ENCODE measurements around the gene FRS2.
"Not testable (repeated sequence)": the region's sequence is repeated elsewhere in the genome, so short reads cannot be mapped to it uniquely, and the experiment has no call there.

Gene FRS2

GRCh38 chr12:69470189-69471075 lies at the start of gene FRS2:
FRS2 (plus strand) TSS chr12:69470388; CDS start chr12:69569031, 98,643 bp downstream.
- DNase-seq, result peak; percentile 86 to 90

- no peak for DNase-seq
Observed at GRCh38 chr12:69421548-69421947, 48.6 kb upstream of the FRS2 start.

DNA sequence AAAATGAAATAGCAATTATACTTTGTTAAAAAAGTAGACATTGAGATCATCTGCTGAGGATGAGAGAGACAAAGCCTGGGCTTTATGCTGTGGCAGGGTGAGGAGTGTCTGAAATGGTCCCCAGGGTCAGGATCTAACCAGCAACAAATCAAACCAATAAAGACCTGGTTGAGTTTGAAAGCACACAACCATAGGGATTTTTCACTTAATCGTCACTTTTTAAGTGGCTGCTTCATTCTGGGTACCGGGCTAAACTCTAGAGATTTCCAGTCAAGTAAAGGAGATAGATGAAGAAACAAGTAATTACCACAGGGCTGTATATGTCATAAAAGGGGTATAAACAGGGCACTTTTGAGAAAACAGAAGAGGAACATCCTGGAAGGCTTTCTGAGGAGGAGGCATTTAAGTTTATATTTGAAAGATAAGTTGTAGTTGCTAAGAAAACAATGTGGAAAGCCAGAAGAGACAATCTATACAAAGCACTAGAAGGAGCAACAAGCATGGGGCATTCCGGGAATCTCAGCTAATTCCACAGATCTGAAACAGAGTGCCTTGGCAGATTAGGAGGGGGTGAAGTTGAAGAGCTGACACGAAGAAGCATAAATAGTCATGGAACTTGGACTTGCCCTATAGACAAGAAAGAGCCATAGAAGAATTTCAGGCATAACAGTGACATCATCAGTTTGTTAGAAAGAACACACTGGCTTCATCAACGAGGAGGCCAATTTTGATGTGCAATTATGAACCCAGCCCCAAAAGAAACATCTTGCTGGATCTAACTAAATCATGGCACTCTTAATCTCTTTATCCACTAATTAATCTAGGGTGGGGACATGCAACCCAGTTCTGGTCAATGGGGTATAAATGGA lies 46.9 kb upstream of the FRS2 start:
- no peak for DNase-seq

DNA sequence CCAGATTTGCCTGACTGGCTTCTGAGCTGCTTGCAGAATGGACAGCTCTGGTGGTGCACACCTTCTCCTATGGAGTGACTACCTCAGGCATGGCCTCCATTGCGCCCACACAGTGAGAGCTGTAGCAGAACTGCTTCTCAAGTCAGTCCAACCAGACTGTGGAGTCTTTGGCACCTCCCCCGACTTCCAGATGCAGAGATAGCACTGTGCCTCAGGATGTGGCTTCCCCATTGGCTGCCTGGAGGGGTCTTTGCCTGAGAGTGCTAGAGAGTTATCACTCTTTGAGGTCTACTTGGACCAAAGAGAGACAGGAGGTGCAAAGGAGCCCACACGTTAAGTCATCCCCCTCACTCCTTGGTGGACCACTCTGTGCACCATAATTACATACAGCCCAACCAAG lies 44.8 kb upstream of the FRS2 start:
- no peak for DNase-seq

DNA sequence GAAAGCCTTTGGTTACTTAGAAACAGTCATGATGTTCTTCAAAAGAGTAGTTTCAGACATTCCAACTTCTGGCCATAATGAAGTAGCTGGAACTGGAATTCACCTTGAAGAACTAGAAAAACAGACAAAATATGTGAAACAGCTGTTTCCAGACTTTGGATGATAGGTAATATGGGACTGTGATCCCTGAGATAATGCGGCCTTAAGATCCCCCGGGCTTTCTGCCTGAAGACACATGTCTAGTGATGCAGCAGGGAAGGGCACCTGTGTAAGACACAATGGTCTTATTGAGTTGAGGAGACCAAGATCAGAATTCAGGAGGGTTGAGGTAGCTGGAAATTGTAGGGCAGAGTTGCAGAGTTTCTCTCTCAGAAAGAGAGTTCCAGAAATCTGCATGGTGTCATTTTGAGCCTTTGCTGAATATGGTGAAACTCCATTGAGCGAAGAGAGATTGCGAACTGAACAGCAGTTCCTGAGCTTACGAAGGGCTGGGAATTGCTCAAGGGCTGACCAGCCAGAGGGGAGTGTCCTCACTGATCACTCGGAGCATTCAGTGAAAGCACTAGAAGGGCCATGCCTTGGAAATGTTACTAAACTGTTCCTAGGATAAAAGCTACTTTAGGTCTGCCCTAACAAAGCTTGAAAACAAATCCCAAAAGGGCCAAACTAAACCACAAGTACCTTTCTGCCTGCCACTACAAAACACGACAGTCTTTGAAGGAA lies 41.7 kb upstream of the FRS2 start:
- no peak for DNase-seq

DNA sequence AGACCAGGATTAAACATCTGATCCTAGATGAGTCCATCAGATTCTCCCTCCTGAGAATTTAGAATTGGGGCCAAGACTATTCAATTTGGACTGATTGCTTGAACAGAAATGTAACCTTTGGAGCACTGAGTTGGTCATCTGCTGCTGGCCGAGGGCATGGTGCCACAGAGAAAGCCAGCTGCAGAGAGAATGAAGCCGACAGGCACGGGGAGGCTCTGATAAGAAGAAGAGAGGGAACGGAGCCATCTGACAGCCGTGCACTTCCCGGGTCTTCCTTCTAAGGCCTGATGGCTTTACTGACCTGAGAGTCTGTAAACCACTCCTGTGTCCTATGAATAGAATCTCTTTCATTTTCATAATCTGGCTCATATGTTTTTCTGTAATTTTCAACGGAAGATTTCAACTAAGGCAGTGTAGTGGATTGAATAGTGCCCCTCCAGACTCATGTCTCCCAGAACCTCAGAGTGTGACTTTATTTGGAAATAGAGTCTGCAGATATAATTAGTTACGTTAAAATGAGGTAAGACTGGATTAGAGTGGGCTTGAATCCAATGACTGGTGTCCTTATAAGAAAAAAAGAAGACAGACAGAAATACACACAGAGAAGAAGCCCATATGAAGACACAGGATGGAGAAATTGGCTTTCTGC lies 39.1 kb upstream of the FRS2 start:
- no peak for DNase-seq

- DNase-seq, result no peak
Observed at GRCh38 chr12:69431591-69432222, 38.5 kb upstream of the FRS2 start.

GRCh38 chr12:69433653-69434052 lies 36.5 kb upstream of the FRS2 start:
- no peak for DNase-seq

GRCh38 chr12:69435644-69436043 lies 34.5 kb upstream of the FRS2 start:
- DNase-seq, result no peak

DNA sequence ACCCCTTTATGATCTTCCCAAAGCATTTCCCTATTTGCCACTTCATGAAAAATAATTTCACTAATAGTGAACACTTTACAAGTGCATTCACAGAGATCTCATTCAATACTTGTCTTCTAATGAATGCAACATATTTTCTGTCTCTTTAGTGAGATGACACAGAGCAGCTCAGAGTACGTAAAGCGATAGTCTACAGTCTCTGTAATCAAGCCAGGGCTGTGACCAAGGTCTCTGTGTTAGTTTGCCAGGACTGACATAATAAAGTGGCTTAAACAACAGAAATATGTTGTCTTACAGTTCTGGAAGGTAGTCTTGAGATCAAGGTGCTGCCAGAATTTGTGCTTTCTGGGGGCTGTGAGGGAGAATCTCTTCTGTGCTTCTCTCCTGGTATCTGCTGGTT lies 33.1 kb upstream of the FRS2 start:
- no peak for DNase-seq

- DNase-seq, result no peak
Observed at GRCh38 chr12:69438539-69438938, 31.6 kb upstream of the FRS2 start.

- no peak for DNase-seq
Observed at GRCh38 chr12:69440016-69440415, 30.2 kb upstream of the FRS2 start.

DNA sequence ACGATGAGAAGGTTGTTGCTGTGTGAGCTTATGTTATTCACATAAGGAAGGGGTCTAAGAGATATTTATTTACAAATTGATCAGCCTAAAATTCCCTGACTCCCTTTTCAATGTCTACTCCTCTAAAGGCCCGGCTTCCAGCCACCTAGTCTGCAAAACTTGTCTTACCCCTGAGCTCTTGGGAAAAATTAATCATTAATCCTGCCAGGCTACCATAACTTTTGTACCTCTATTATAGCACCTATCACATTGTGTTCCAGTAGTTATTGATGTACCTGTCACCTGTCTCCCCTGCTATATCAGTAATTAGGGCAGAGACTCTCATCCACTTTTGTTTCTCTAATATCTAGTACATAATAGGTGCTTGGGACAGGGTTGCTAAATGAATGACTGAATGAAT lies 29.3 kb upstream of the FRS2 start:
- no peak for DNase-seq

DNA sequence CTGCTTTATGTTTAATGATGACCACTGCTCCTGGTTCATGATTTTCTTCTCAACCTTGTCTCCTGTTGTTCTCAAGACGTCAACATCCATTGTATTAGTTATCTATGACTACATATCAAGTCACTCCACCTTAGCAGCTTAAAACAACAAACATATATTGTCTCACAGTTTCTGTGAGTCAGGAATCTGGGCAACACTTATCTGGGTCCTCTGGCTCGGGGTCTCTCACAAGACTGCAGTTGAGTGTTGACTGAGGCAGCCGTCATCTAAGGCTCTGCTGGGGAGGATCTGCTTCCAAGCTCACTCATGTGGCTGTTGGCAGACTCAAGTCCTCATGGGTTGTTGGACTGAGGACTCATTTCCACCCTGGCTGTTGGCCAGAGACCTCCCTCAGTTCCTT lies 27.3 kb upstream of the FRS2 start:
- no peak for DNase-seq

GRCh38 chr12:69443916-69444315 lies 26.3 kb upstream of the FRS2 start:
- no peak for DNase-seq

DNA sequence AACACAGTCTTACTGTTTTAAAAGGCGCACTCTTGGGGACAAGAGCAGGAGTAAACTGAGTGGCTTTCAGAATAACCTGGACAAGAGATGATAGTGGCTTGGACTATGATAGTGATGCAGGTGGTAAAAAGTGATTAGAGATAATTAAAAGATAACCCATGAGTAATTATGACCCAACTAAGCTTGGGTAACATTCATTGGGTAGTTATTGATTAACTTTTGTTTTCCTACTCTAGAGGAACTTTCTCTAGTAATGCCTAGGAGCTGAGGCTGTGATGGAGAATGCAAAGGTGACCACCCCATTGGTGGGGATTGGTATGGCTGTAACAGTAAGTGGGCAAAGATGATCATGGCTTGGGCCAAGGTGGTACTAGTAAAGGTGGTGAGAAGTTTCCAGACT lies 22.3 kb upstream of the FRS2 start:
- no peak for DNase-seq

DNA sequence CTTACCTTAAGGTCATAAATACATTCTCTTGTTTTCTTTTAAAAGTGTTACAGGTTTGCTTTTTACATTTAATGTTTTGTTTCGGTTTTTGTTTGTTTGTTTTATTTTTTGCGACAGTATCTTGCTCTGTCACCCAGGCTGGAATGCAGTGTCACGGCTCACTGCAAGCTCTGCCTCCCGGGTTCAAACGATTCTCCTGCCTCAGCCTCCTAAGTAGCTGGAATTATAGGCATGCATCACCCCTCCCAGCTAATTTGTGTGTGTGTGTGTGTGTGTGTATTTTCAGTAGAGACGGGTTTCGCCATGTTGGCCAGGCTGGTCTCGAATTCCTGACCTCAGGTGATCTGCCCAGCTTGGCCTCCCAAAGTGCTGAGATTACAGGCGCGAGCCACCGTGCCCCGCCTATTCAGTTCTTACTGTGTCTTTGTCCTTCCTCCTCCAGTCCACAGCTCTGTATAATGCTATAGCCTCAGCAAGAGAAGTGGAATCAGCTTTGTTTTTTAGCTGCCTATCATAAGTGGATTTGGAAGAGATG lies 17.5 kb upstream of the FRS2 start:
- not testable (repeated sequence) for DNase-seq

GRCh38 chr12:69456239-69456638 lies 13.9 kb upstream of the FRS2 start:
- no peak for DNase-seq

DNA sequence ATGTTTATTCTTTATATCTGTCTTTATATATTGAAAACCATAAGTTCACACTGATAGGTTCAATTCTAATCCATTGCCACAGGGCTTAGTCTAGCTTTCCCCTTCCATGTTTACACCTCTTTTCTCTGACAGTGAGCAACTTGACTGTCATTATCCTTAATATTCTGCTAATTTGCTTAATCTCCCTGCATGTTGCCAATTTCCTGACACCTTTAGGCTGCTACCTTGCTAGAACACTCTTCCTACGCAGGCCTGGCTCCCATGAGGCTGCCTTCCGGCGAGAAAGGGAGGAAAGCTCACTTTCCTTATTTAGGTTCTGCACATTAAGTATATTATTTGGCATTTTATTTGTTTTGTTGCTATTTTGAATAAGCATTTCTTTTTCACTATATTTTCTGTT lies 12.8 kb upstream of the FRS2 start:
- no peak for DNase-seq

DNA sequence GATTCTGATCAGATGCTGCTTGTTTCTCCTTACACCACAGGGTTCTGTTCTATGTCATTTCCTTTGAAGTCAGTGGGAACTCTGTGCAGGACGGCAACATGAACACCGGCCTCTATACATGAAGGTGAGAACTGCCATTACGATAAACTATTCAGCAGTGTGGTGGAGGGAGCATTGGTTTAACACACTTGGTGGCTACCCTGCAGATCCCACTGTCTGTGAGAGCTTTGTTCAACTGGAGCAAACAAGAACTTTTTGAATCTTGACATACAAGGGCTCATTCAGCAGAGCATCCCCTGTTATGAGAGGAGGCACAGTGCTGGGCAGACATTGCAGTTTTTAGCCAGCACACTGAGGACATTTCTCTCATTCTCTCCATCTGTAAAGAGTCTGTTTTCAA lies 10.7 kb upstream of the FRS2 start:
- DNase-seq, result no peak

DNA sequence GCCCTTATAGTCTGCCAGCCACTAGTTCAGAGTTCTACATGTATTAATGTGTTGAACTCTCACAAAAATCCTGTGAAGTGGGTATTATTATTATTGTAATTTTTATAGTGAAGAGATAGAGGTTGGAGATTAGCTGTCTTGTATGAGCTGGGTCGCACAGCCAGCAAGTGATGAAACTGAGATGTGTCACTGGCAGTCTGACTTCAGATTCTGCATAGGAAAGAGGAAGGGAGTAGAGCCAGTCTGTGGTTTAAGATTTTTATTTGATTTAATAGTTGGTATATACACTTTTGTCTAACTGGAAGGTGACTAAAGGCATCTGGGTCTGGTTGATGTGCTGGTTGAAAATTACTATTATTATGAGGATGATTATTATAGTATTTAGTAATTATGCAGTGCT lies 5.8 kb upstream of the FRS2 start:
- DNase-seq, result peak; percentile 41 to 62

DNA sequence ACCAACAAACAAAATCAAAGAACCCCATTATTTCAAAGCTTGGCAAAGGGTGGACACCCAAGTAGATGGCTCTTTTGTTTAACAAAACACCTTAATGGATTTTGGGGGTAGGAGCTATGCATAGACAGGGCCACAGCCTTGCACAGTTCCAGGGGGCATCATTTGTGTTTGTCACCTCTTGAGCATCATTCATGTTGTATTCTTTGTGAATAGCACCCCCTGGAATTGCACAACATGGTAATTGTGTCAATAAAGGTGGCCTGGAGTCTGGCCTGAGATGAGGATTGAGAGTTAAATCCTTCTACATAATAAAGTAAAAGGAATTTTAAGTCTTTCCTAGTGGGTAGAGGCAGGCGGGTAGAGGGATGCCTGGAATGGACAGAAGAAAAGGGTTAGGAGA lies 3.3 kb upstream of the FRS2 start:
- no peak for DNase-seq
